ENCODE data around the gene RAB18. TPM values are rescaled to one million over a fixed set of nuclear protein-coding genes. Genes with fewer than 3 reads are reported as not detected.

Gene RAB18
- total and polyA plus RNA-seq, 2 experiments from 2014 or later, result 35.5 to 77.2 TPM

DNA sequence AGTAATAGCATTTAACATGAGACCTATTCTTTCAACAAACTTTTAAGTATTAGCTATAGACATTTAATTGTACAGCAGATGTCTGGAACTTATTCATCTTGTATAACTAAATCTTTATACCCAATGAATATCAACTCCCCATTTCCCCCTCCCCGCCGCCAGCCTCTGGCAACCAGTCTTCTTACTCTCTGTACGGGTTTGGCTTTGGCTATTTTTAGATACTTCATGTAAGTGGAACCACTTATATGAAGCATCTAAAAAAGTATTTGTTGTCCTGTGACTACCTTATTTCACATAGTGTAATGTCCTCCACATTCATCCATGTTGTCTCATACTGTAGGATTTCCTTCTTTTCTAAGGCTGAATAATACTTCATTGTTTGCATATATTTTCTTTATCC, 60.8 kb downstream of the RAB18 start:
- no peak overlapping the region for H3K4me3 Mint-ChIP-seq
- Histone ChIP-seq H3K27ac (ENCODE audit: low read depth) (no peak overlapping the region), H3F3A (replicated peaks; ENCODE audit: low read depth) (no peaks in the 10 kb centered on the region), H2AFZ (no peak overlapping the region), H3K4me3 (no peak overlapping the region), H3K27me3 (ENCODE audit: insufficient read depth) (no peaks in the 10 kb centered on the region), H4K20me1 (replicated peaks; ENCODE audit: insufficient read depth) (no peaks in the 10 kb centered on the region), H3K4me2 (no peak overlapping the region), H3K79me2 (replicated peaks; ENCODE audit: insufficient read depth) (no peaks in the 10 kb centered on the region), H3K9me2 (ENCODE audit: insufficient read depth) (peaks cover 4% of the 10 kb centered on the region; the same call in 1 of the 2 replicates), H3K4me1 (ENCODE audit: insufficient read depth) (peaks cover 10% of the 10 kb centered on the region; the same call in 1 of the 2 replicates), H3K36me3 (ENCODE audit: insufficient read depth) (no peaks in the 10 kb centered on the region)
- peaks cover 2% of the 10 kb centered on the region; the same call in 2 of the 3 replicates for H3K9me3 Mint-ChIP-seq
- H3K36me3 Mint-ChIP-seq (ENCODE audit: low read depth), result no peaks in the 10 kb centered on the region
- no peak for DNase-seq (ENCODE audit: low spot score)
- peaks cover 2% of the 10 kb centered on the region for H3K27me3 Mint-ChIP-seq (ENCODE audit: insufficient read depth, low read depth, poor library complexity)
- no peak for ATAC-seq
- TF ChIP-seq EZH2phosphoT487 (IDR thresholded peaks at IDR 0.05; ENCODE audit: unreplicated experiment), result no peak
- no peak for TF ChIP-seq POLR2AphosphoS5 (IDR thresholded peaks at IDR 0.05; ENCODE audit: low read depth)
- TF ChIP-seq, protein P1, sequence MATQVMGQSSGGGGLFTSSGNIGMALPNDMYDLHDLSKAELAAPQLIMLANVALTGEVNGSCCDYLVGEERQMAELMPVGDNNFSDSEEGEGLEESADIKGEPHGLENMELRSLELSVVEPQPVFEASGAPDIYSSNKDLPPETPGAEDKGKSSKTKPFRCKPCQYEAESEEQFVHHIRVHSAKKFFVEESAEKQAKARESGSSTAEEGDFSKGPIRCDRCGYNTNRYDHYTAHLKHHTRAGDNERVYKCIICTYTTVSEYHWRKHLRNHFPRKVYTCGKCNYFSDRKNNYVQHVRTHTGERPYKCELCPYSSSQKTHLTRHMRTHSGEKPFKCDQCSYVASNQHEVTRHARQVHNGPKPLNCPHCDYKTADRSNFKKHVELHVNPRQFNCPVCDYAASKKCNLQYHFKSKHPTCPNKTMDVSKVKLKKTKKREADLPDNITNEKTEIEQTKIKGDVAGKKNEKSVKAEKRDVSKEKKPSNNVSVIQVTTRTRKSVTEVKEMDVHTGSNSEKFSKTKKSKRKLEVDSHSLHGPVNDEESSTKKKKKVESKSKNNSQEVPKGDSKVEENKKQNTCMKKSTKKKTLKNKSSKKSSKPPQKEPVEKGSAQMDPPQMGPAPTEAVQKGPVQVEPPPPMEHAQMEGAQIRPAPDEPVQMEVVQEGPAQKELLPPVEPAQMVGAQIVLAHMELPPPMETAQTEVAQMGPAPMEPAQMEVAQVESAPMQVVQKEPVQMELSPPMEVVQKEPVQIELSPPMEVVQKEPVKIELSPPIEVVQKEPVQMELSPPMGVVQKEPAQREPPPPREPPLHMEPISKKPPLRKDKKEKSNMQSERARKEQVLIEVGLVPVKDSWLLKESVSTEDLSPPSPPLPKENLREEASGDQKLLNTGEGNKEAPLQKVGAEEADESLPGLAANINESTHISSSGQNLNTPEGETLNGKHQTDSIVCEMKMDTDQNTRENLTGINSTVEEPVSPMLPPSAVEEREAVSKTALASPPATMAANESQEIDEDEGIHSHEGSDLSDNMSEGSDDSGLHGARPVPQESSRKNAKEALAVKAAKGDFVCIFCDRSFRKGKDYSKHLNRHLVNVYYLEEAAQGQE (IDR thresholded peaks at IDR 0.05; ENCODE audit: unreplicated experiment), result no peak
- TF ChIP-seq NANOG (IDR thresholded peaks at IDR 0.05; ENCODE audit: borderline replicate concordance), result no peak
- no peak for TF ChIP-seq STAT1 (IDR thresholded peaks at IDR 0.05; ENCODE audit: unreplicated experiment)
- TF ChIP-seq ZNF331 (CRISPR knock-in tag; IDR thresholded peaks at IDR 0.05; ENCODE audit: low read depth), result no peak
- TF ChIP-seq ZNF114 (CRISPR knock-in tag; IDR thresholded peaks at IDR 0.05), result no peak
- TF ChIP-seq, protein P2, sequence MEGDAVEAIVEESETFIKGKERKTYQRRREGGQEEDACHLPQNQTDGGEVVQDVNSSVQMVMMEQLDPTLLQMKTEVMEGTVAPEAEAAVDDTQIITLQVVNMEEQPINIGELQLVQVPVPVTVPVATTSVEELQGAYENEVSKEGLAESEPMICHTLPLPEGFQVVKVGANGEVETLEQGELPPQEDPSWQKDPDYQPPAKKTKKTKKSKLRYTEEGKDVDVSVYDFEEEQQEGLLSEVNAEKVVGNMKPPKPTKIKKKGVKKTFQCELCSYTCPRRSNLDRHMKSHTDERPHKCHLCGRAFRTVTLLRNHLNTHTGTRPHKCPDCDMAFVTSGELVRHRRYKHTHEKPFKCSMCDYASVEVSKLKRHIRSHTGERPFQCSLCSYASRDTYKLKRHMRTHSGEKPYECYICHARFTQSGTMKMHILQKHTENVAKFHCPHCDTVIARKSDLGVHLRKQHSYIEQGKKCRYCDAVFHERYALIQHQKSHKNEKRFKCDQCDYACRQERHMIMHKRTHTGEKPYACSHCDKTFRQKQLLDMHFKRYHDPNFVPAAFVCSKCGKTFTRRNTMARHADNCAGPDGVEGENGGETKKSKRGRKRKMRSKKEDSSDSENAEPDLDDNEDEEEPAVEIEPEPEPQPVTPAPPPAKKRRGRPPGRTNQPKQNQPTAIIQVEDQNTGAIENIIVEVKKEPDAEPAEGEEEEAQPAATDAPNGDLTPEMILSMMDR (conservative IDR thresholded peaks at IDR 0.05; ENCODE audit: low read depth in 2 of 2), result no peak
- TF ChIP-seq, protein P3, sequence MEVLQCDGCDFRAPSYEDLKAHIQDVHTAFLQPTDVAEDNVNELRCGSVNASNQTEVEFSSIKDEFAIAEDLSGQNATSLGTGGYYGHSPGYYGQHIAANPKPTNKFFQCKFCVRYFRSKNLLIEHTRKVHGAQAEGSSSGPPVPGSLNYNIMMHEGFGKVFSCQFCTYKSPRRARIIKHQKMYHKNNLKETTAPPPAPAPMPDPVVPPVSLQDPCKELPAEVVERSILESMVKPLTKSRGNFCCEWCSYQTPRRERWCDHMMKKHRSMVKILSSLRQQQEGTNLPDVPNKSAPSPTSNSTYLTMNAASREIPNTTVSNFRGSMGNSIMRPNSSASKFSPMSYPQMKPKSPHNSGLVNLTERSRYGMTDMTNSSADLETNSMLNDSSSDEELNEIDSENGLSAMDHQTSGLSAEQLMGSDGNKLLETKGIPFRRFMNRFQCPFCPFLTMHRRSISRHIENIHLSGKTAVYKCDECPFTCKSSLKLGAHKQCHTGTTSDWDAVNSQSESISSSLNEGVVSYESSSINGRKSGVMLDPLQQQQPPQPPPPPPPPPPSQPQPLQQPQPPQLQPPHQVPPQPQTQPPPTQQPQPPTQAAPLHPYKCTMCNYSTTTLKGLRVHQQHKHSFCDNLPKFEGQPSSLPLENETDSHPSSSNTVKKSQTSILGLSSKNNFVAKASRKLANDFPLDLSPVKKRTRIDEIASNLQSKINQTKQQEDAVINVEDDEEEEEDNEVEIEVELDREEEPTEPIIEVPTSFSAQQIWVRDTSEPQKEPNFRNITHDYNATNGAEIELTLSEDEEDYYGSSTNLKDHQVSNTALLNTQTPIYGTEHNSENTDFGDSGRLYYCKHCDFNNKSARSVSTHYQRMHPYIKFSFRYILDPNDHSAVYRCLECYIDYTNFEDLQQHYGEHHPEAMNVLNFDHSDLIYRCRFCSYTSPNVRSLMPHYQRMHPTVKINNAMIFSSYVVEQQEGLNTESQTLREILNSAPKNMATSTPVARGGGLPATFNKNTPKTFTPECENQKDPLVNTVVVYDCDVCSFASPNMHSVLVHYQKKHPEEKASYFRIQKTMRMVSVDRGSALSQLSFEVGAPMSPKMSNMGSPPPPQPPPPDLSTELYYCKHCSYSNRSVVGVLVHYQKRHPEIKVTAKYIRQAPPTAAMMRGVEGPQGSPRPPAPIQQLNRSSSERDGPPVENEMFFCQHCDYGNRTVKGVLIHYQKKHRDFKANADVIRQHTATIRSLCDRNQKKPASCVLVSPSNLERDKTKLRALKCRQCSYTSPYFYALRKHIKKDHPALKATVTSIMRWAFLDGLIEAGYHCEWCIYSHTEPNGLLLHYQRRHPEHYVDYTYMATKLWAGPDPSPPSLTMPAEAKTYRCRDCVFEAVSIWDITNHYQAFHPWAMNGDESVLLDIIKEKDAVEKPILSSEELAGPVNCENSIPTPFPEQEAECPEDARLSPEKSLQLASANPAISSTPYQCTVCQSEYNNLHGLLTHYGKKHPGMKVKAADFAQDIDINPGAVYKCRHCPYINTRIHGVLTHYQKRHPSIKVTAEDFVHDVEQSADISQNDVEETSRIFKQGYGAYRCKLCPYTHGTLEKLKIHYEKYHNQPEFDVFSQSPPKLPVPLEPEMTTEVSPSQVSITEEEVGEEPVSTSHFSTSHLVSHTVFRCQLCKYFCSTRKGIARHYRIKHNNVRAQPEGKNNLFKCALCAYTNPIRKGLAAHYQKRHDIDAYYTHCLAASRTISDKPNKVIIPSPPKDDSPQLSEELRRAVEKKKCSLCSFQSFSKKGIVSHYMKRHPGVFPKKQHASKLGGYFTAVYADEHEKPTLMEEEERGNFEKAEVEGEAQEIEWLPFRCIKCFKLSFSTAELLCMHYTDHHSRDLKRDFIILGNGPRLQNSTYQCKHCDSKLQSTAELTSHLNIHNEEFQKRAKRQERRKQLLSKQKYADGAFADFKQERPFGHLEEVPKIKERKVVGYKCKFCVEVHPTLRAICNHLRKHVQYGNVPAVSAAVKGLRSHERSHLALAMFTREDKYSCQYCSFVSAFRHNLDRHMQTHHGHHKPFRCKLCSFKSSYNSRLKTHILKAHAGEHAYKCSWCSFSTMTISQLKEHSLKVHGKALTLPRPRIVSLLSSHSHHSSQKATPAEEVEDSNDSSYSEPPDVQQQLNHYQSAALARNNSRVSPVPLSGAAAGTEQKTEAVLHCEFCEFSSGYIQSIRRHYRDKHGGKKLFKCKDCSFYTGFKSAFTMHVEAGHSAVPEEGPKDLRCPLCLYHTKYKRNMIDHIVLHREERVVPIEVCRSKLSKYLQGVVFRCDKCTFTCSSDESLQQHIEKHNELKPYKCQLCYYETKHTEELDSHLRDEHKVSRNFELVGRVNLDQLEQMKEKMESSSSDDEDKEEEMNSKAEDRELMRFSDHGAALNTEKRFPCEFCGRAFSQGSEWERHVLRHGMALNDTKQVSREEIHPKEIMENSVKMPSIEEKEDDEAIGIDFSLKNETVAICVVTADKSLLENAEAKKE (CRISPR knock-in tag; IDR thresholded peaks at IDR 0.05), result no peak
- TF ChIP-seq JUNB (IDR thresholded peaks at IDR 0.05; ENCODE audit: unreplicated experiment), result no peak
- TF ChIP-seq, protein P4, sequence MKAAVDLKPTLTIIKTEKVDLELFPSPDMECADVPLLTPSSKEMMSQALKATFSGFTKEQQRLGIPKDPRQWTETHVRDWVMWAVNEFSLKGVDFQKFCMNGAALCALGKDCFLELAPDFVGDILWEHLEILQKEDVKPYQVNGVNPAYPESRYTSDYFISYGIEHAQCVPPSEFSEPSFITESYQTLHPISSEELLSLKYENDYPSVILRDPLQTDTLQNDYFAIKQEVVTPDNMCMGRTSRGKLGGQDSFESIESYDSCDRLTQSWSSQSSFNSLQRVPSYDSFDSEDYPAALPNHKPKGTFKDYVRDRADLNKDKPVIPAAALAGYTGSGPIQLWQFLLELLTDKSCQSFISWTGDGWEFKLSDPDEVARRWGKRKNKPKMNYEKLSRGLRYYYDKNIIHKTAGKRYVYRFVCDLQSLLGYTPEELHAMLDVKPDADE (IDR thresholded peaks at IDR 0.05), result no peak
- TF ChIP-seq EZH2 (IDR thresholded peaks at IDR 0.05; ENCODE audit: low read depth, unreplicated experiment), result no peak
- no peak for TF ChIP-seq CREB1 (CRISPR knock-in tag; IDR thresholded peaks at IDR 0.05; ENCODE audit: low read depth)
- peaks cover 14% of the 10 kb centered on the region; the same call in 2 of the 3 replicates for H3K4me1 Mint-ChIP-seq
- no peak overlapping the region for H3K27ac Mint-ChIP-seq
